GM12874 (cell line): Measurements from ENCODE around the gene RWDD4.

Experiments used
- CTCF ChIP-seq: IDR thresholded peaks from 2 replicates; pipeline ENCODE4 v1.5.1; 2011; ENCODE audit warnings: low read depth, mild to moderate bottlenecking, control low read depth, low read length, moderate library complexity; ENCODE audit not compliant: insufficient read depth

RWDD4 gene

GRCh38 chr4:183611210-183611830, 47.7 kb downstream of the RWDD4 start:
- TF ChIP-seq CTCF = no peak

- no peak for TF ChIP-seq CTCF
Measured at GRCh38 chr4:183610613-183611012, 48.4 kb downstream of the RWDD4 start.

- no peak for TF ChIP-seq CTCF
Measured at GRCh38 chr4:183610033-183610432, 49.0 kb downstream of the RWDD4 start.

- TF ChIP-seq CTCF = no peak
Measured at GRCh38 chr4:183609151-183609550, 49.8 kb downstream of the RWDD4 start.

GRCh38 chr4:183607894-183608293, 51.1 kb downstream of the RWDD4 start:
- no peak for TF ChIP-seq CTCF

GRCh38 chr4:183602557-183603027, 56.4 kb downstream of the RWDD4 start:
- TF ChIP-seq CTCF = no peak

- TF ChIP-seq CTCF = no peak
Measured at GRCh38 chr4:183601381-183601780, 57.6 kb downstream of the RWDD4 start.
